Nephron (organoid): ENCODE measurements around the gene DLG1.

Experiments used
- H3K27ac Mint-ChIP-seq, 3 experiments: 2 replicates each; pipeline ENCODE4 v1.8.0; 2020; ENCODE audit warnings: mixed read lengths in 3 of 3, mild to moderate bottlenecking in 2 of 3, moderate library complexity in 1 of 3
- H3K27me3 Mint-ChIP-seq: 2 replicates; pipeline ENCODE4 v1.8.0; 2021; ENCODE audit warnings: low read depth, mild to moderate bottlenecking, moderate library complexity, mixed read lengths
- H3K36me3 Mint-ChIP-seq: 2 replicates; pipeline ENCODE4 v1.8.0; 2020; ENCODE audit warnings: low read depth, mixed read lengths
- H3K4me1 Mint-ChIP-seq: 2 replicates; pipeline ENCODE4 v1.8.0; 2020; ENCODE audit warnings: mixed read lengths
- H3K4me3 Mint-ChIP-seq, 3 experiments: 2 replicates each; pipeline ENCODE4 v1.8.0; 2020; ENCODE audit warnings: mild to moderate bottlenecking in 3 of 3, mixed read lengths in 3 of 3, moderate library complexity in 2 of 3
- H3K9me3 Mint-ChIP-seq: 2 replicates; pipeline ENCODE4 v1.8.0; 2020; ENCODE audit warnings: mixed read lengths
- CTCF ChIP-seq, 3 experiments: fragments of 200-600 bp; sonication (generic); IDR thresholded peaks; one replicate each; pipeline ENCODE4 v1.5.0; 2021; ENCODE audit warnings: antibody characterized with exemption in 3 of 3; ENCODE audit not compliant: unreplicated experiment in 3 of 3

Gene DLG1

DNA sequence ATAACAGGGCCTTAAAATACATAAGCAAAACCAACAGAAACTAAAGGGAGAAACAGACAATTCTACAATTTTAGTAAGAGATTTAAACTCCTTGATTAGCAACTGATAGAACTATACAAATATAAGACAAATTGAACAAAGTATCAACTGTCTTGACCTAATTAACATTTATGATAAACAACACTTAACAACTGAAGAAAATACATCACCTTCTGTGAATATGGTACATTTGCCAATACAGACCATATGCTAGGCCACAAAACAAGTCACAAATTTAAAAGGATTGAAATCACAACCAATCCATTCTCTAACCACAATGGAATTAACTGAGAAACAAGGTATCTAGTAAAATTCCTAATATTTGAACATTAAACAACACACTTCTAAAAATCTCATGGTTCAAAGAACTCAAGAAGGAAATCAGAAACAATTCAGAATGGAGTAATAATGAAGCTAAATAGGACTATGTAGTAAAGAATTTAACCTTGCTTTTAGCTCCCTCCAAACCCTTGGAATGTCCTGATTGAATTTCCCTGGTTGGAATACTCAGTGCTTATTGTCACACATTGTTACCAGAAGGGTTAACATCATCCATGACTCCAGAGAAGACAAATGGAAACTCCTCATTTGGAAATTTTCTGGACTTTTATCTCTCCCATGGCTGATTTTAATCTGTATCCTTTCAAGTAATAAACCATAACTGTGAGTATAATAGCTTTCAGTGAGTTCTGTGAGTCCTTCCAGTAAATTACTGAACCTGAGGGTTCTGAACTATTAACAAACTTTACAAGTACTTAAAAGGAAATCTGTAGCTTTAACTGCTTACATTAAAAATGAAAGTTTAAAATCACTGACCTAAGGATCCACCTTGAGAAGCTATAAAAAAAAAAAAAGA is 88.8 kb downstream of the DLG1 start:
- Mint-ChIP-seq H3K27ac (peak overlapping the region in 1 of 3 experiments; percentile 28), H3K4me3 (no peak overlapping the region), H3K9me3 (peaks cover 9% of the 10 kb centered on the region), H3K36me3 (peaks cover 26% of the 10 kb centered on the region), H3K4me1 (peaks cover 11% of the 10 kb centered on the region), H3K27me3 (no peaks in the 10 kb centered on the region)
- no peak for TF ChIP-seq CTCF (IDR thresholded peaks at IDR 0.05; ENCODE audit: unreplicated experiment in 3 of 3)

DNA sequence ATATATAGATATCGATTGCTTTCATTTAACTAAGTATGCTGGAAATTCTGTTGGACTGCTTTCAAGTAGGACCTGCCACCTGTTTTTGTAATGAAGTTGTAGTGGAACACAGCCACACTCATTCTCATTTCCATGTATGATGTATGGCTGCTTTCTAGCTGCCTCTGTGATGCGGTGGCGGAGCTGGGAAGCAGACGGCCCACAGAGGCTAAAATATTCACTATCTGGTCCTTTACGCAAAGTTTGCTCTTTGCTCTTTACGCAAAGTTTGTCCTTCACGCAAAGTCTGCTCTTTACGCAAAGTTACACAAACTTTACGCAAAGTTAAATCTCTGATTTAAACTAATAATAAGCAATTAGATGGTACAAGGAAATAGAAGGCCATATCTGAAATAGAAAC is 91.5 kb downstream of the DLG1 start:
- Mint-ChIP-seq H3K9me3 (peaks cover 8% of the 10 kb centered on the region), H3K27me3 (no peaks in the 10 kb centered on the region), H3K27ac (no peak overlapping the region), H3K4me1 (peaks cover 15% of the 10 kb centered on the region), H3K4me3 (no peak overlapping the region), H3K36me3 (peaks cover 13% of the 10 kb centered on the region)
- no peak for TF ChIP-seq CTCF (IDR thresholded peaks at IDR 0.05; ENCODE audit: unreplicated experiment in 3 of 3)

GRCh38 chr3:197205675-197206074 is 92.7 kb downstream of the DLG1 start:
- Mint-ChIP-seq H3K27ac (peak overlapping the region in 1 of 3 experiments; percentile 7), H3K36me3 (peaks cover 4% of the 10 kb centered on the region)

GRCh38 chr3:197205265-197205664 is 93.1 kb downstream of the DLG1 start:
- TF ChIP-seq CTCF (IDR thresholded peaks at IDR 0.05; ENCODE audit: unreplicated experiment in 3 of 3), result no peak
- no peaks in the 10 kb centered on the region for H3K27me3 Mint-ChIP-seq

More at GRCh38 chr3:197205675-197206074, 92.7 kb downstream of the DLG1 start:
- no peaks in the 10 kb centered on the region for H3K9me3 Mint-ChIP-seq
- peaks cover 15% of the 10 kb centered on the region for H3K4me1 Mint-ChIP-seq
- H3K4me3 Mint-ChIP-seq, result no peak overlapping the region
- H3K27me3 Mint-ChIP-seq, result no peaks in the 10 kb centered on the region
- no peak for TF ChIP-seq CTCF (IDR thresholded peaks at IDR 0.05; ENCODE audit: unreplicated experiment in 3 of 3)

GRCh38 chr3:197204736-197205135 is 93.7 kb downstream of the DLG1 start:
- Mint-ChIP-seq H3K36me3 (no peaks in the 10 kb centered on the region), H3K27me3 (no peaks in the 10 kb centered on the region), H3K27ac (peak overlapping the region in 1 of 3 experiments; percentile 7), H3K9me3 (no peaks in the 10 kb centered on the region), H3K4me1 (peaks cover 11% of the 10 kb centered on the region), H3K4me3 (no peak overlapping the region)
- TF ChIP-seq CTCF (IDR thresholded peaks at IDR 0.05; ENCODE audit: unreplicated experiment in 3 of 3), result no peak

More at GRCh38 chr3:197205265-197205664, 93.1 kb downstream of the DLG1 start:
- Mint-ChIP-seq H3K4me3 (no peak overlapping the region), H3K9me3 (no peaks in the 10 kb centered on the region), H3K36me3 (peaks cover 4% of the 10 kb centered on the region), H3K4me1 (peaks cover 15% of the 10 kb centered on the region), H3K27ac (peak overlapping the region in 1 of 3 experiments; percentile 7)
